HCT116 (cell line): ENCODE measurements around the gene CEP55. TPM values are rescaled to one million over a fixed set of nuclear protein-coding genes. Genes with fewer than 3 reads are reported as not detected.

Source experiments
- ATAC-seq: fragments of 200-7000 bp; cut with Tn5 transposase; 2 replicates; pipeline ENCODE4 v1.9.1; 2020; ENCODE audit warnings: mild to moderate bottlenecking, moderate library complexity
- BruUV-seq: library from RNA; stranded (reverse); fragments of 400-500 nt; replicated peaks from 2 replicates; lab custom pipeline; 2021; lab: Mats Ljungman, UMichigan
- CTCF ChIA-PET: fragments of 300-600 bp; sonication (Branson Sonifier 250); formaldehyde crosslinking; loops from one replicate; lab custom pipeline; 2021; ENCODE audit warnings: antibody characterized with exemption; lab: Charles Lee
- POLR2A ChIA-PET: fragments of 300-600, 350-600 bp; sonication (Branson Sonifier 250); formaldehyde crosslinking; loops from one replicate; lab custom pipeline; 2021; ENCODE audit warnings: antibody characterized with exemption; lab: Charles Lee
- RAD21 ChIA-PET, 2 experiments: fragments of 300-600 bp; sonication (Branson Sonifier 250); formaldehyde crosslinking; loops; one replicate each; lab custom pipeline; 2023; ENCODE audit warnings: low total read pairs in 2 of 2; ENCODE audit not compliant: uncharacterized antibody in 2 of 2, unreplicated experiment in 2 of 2, low non-redundant PET in 1 of 2; lab: Charles Lee
- DNase-seq: peaks from one replicate; pipeline ENCODE4 v3.0.0-alpha.2; 2010; ENCODE audit warnings: low read depth, low spot score
- H2AFZ ChIP-seq: fragments of 200-600 bp; shearing (Covaris generic), sonication (generic); 2 replicates; pipeline ENCODE4 v1.6.1; 2017; ENCODE audit warnings: low read depth, mixed run types, mixed read lengths, antibody characterized with exemption, low read length; ENCODE audit not compliant: poor library complexity, severe bottlenecking
- H3K27ac ChIP-seq: 2 replicates; pipeline ENCODE4 v1.5.1; 2012; ENCODE audit warnings: low read depth, low read length
- H3K27me3 ChIP-seq: fragments of 200-600 bp; sonication (generic); 2 replicates; pipeline ENCODE4 v1.6.1; 2016; ENCODE audit warnings: mixed run types, low read length, mixed read lengths; ENCODE audit not compliant: insufficient read depth
- H3K36me3 ChIP-seq, 2 experiments: fragments of 200-500 bp in 1 of 2; fragments of 200-600 bp in 1 of 2; sonication (Bioruptor generic) in 1 of 2; sonication (generic) in 1 of 2; 2 replicates each; pipeline versions ENCODE4 v1.5.1 to v1.6.1; 2014 to 2016; ENCODE audit warnings: low read length in 2 of 2, inconsistent platforms in 1 of 2, mixed read lengths in 1 of 2, mixed run types in 1 of 2; ENCODE audit not compliant: insufficient read depth in 2 of 2, control insufficient read depth in 1 of 2
- H3K4me1 ChIP-seq, 2 experiments: fragments of 200-600 bp in 1 of 2; sonication (generic) in 1 of 2; 2 replicates each; pipeline versions ENCODE4 v1.5.1 to v1.6.1; 2012 to 2017; ENCODE audit warnings: low read length in 2 of 2, inconsistent platforms in 1 of 2, mild to moderate bottlenecking in 1 of 2, mixed read lengths in 1 of 2, mixed run types in 1 of 2, moderate library complexity in 1 of 2; ENCODE audit not compliant: insufficient read depth in 2 of 2, control insufficient read depth in 1 of 2
- H3K4me2 ChIP-seq: fragments of 200-600 bp; sonication (generic); 2 replicates; pipeline ENCODE4 v1.6.1; 2017; ENCODE audit warnings: mixed run types, low read length, mixed read lengths
- H3K4me3 ChIP-seq, 2 experiments: fragments of 200-600 bp in 1 of 2; sonication (generic) in 1 of 2; replicated peaks in 1 of 2; 2 replicates each; pipeline ENCODE4 v1.5.1; 2011 to 2016; ENCODE audit warnings: low read length in 2 of 2, control low read depth in 1 of 2, low read depth in 1 of 2, mild to moderate bottlenecking in 1 of 2, mixed read lengths in 1 of 2, mixed run types in 1 of 2
- H3K79me2 ChIP-seq: fragments of 200-600 bp; sonication (generic); 2 replicates; pipeline ENCODE4 v1.6.1; 2017; ENCODE audit warnings: mild to moderate bottlenecking, mixed run types, low read length, moderate library complexity, mixed read lengths; ENCODE audit not compliant: insufficient read depth
- H3K9ac ChIP-seq: fragments of 200-600 bp; sonication (generic); 2 replicates; pipeline ENCODE4 v1.6.1; 2016; ENCODE audit warnings: low read length, mixed read lengths
- H3K9me2 ChIP-seq: fragments of 200-600 bp; sonication (generic), shearing (Covaris generic); 2 replicates; pipeline ENCODE4 v1.6.1; 2017; ENCODE audit warnings: mixed run types, mild to moderate bottlenecking, moderate library complexity; ENCODE audit not compliant: insufficient read depth
- H3K9me3 ChIP-seq, 2 experiments: fragments of 200-500 bp in 1 of 2; fragments of 200-600 bp in 1 of 2; sonication (Bioruptor generic) in 1 of 2; sonication (generic) in 1 of 2; 2 replicates each; pipeline ENCODE4 v1.6.1; 2014 to 2017; ENCODE audit warnings: low read length in 2 of 2, mixed read lengths in 2 of 2, inconsistent platforms in 1 of 2, low read depth in 1 of 2, mild to moderate bottlenecking in 1 of 2, mixed run types in 1 of 2, moderate library complexity in 1 of 2; ENCODE audit not compliant: control insufficient read depth in 1 of 2, insufficient read depth in 1 of 2
- H4K20me1 ChIP-seq: fragments of 200-600 bp; sonication (generic), shearing (Covaris generic); 2 replicates; pipeline ENCODE4 v1.6.1; 2017; ENCODE audit warnings: mixed run types, mild to moderate bottlenecking, moderate library complexity; ENCODE audit not compliant: insufficient read depth
- ELF1 ChIP-seq: IDR thresholded peaks from 2 replicates; pipeline ENCODE4 v1.6.1; 2012; ENCODE audit warnings: low read depth, borderline replicate concordance
- EZH2 ChIP-seq: fragments of 200-600 bp; sonication (generic); IDR thresholded peaks from 2 replicates; pipeline ENCODE4 v1.6.1; 2017; ENCODE audit warnings: antibody characterized with exemption, mixed run types
- FOSL1 ChIP-seq: IDR thresholded peaks from 2 replicates; pipeline ENCODE4 v1.6.1; 2012; ENCODE audit warnings: low read depth
- MAX ChIP-seq: IDR thresholded peaks from 2 replicates; pipeline ENCODE4 v1.6.1; 2012
- POLR2AphosphoS5 ChIP-seq: IDR thresholded peaks from 2 replicates; pipeline ENCODE4 v1.6.1; 2011; ENCODE audit warnings: mild to moderate bottlenecking, low read depth, low read length, moderate library complexity
- RAD21 ChIP-seq: IDR thresholded peaks from 2 replicates; pipeline ENCODE4 v1.6.1; 2012; ENCODE audit warnings: low read depth, mild to moderate bottlenecking
- SIN3A ChIP-seq: IDR thresholded peaks from 2 replicates; pipeline ENCODE4 v1.6.1; 2012; ENCODE audit warnings: low read depth
- SRF ChIP-seq: IDR thresholded peaks from 2 replicates; pipeline ENCODE4 v1.6.1; 2012; ENCODE audit warnings: low read depth
- YY1 ChIP-seq: IDR thresholded peaks from 2 replicates; pipeline ENCODE4 v1.6.1; 2011; ENCODE audit warnings: low read length, low read depth, moderate library complexity, mild to moderate bottlenecking; ENCODE audit not compliant: insufficient replicate concordance; ENCODE audit errors: extremely low read depth
- ZFX ChIP-seq: fragments of 450-650 bp; IDR thresholded peaks from 2 replicates; pipeline ENCODE4 v1.6.1; 2017
- intact Hi-C: fragments of 100-400 bp; cut with micrococcal nuclease; formaldehyde crosslinking; loops from 2 replicates; pipeline ENCODE4 v1.10.0; 2022
- total RNA-seq: library from RNA; stranded (reverse); gene quantifications from one replicate; pipeline ENCODE4 v1.2.1, GENCODE V29; 2021; ENCODE audit not compliant: unreplicated experiment
- TF ChIP-seq, protein P1 (sequence below): IDR thresholded peaks from 2 replicates; pipeline ENCODE4 v1.6.1; 2012; ENCODE audit warnings: low read depth
- TF ChIP-seq, protein P2 (sequence below): IDR thresholded peaks from 2 replicates; pipeline ENCODE4 v1.6.1; 2012

Gene CEP55
- total RNA-seq, 1 experiment from 2014 or later: 63.7 TPM

DNA sequence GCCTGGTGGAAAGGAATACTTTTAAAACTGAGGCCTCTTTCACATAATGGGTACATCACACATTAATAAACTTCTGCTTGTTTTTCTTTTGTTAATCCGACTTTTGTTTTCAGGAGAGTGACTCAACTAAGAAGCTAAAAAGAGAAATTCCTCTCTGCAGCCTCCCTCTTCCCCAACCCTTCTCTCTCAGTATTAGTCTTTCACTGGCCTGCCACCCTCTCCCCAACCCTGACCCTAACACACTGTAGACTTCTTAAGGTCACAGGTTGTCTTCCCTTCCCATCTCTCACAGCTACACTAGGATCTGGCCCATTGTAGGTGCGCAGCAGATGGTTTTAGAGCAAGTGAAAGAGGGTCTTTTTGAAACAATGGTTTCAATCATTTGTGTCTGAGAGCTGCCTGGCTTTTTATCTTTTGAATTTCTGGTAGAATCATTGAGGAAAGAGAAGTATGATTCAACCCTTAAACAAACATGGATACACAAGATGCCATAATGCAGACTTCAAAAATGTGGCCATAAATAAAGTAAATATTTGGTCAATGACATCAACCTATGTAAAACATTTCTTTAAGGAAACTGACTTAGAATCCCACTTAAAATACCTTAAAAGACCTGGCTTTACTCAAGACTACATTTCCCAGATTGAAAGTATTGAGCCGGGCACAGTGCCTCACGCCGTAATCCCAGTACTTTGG lies 52.1 kb downstream of the CEP55 start:
- no peaks in the 10 kb centered on the region for H3K79me2 ChIP-seq
- no peak overlapping the region for H3K4me2 ChIP-seq
- no TSS peak for BruUV-seq
- RAD21 ChIA-PET: no interaction called here
- H3K27ac ChIP-seq: no peak overlapping the region
- no peaks in the 10 kb centered on the region for H3K9me2 ChIP-seq
- POLR2A ChIA-PET: no interaction called here
- no peak for DNase-seq
- H3K4me3 ChIP-seq: no peak overlapping the region
- intact Hi-C loops: no loop called here
- TF ChIP-seq RAD21 (no peak), YY1 (no peak), EZH2 (no peak), SIN3A (no peak), ELF1 (no peak), POLR2AphosphoS5 (no peak), MAX (no peak), ZFX (no peak)
- no peaks in the 10 kb centered on the region for H3K4me1 ChIP-seq
- H3K36me3 ChIP-seq: no peaks in the 10 kb centered on the region
- no peak overlapping the region for H3K9ac ChIP-seq
- CTCF ChIA-PET: no interaction called here
- H3K27me3 ChIP-seq: no peaks in the 10 kb centered on the region
- H2AFZ ChIP-seq: no peak overlapping the region
- H4K20me1 ChIP-seq: no peaks in the 10 kb centered on the region
- no peak for ATAC-seq
- no peaks in the 10 kb centered on the region for H3K9me3 ChIP-seq

DNA sequence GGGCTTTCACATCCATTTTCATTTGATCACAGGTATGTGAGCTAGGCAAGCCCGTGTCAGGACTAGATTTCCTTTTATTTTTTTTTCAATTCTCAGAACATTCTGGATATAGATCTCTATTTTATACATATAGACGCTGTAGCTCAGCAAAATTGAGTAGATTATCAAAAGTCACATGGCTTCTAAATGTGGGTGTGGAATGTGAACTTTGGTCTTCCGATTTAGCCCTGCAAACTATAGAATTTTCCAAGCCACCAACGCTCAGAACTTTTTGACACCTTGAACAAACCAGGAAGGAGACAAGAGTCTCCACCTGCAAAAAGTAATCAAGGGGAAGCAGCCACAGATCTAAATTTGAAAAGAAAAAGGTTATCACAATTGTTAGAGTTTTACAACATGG lies 54.2 kb downstream of the CEP55 start:
- RAD21 ChIA-PET: no interaction called here

More for the DNA sequence above, 54.2 kb downstream of the CEP55 start:
- ChIA-PET CTCF (no interaction called here), POLR2A (no interaction called here)
- no peaks in the 10 kb centered on the region for H3K79me2 ChIP-seq
- DNase-seq (no peak), ATAC-seq (no peak)
- H3K4me3 ChIP-seq: no peak overlapping the region
- no peak overlapping the region for H2AFZ ChIP-seq
- TF ChIP-seq FOSL1: no peak
- TF ChIP-seq RAD21: no peak
- TF ChIP-seq, protein P1, sequence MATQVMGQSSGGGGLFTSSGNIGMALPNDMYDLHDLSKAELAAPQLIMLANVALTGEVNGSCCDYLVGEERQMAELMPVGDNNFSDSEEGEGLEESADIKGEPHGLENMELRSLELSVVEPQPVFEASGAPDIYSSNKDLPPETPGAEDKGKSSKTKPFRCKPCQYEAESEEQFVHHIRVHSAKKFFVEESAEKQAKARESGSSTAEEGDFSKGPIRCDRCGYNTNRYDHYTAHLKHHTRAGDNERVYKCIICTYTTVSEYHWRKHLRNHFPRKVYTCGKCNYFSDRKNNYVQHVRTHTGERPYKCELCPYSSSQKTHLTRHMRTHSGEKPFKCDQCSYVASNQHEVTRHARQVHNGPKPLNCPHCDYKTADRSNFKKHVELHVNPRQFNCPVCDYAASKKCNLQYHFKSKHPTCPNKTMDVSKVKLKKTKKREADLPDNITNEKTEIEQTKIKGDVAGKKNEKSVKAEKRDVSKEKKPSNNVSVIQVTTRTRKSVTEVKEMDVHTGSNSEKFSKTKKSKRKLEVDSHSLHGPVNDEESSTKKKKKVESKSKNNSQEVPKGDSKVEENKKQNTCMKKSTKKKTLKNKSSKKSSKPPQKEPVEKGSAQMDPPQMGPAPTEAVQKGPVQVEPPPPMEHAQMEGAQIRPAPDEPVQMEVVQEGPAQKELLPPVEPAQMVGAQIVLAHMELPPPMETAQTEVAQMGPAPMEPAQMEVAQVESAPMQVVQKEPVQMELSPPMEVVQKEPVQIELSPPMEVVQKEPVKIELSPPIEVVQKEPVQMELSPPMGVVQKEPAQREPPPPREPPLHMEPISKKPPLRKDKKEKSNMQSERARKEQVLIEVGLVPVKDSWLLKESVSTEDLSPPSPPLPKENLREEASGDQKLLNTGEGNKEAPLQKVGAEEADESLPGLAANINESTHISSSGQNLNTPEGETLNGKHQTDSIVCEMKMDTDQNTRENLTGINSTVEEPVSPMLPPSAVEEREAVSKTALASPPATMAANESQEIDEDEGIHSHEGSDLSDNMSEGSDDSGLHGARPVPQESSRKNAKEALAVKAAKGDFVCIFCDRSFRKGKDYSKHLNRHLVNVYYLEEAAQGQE: no peak
- TF ChIP-seq SRF: no peak
- TF ChIP-seq ELF1: no peak
- TF ChIP-seq, protein P2, sequence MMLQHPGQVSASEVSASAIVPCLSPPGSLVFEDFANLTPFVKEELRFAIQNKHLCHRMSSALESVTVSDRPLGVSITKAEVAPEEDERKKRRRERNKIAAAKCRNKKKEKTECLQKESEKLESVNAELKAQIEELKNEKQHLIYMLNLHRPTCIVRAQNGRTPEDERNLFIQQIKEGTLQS: no peak
- no peaks in the 10 kb centered on the region for H4K20me1 ChIP-seq
- no peak overlapping the region for H3K4me2 ChIP-seq
- no peaks in the 10 kb centered on the region for H3K9me3 ChIP-seq
- no TSS peak for BruUV-seq
- H3K9me2 ChIP-seq: no peaks in the 10 kb centered on the region
- no peaks in the 10 kb centered on the region for H3K27me3 ChIP-seq
- no peak overlapping the region for H3K9ac ChIP-seq
- H3K4me1 ChIP-seq: peaks cover 0 to 7% of the 10 kb centered on the region in 2 experiments; a peak in 2 of 4 replicates
- H3K36me3 ChIP-seq: no peaks in the 10 kb centered on the region
- H3K27ac ChIP-seq: no peak overlapping the region
- intact Hi-C loops: no loop called here
